ENCODE data around the gene HPS3.

Gene HPS3

DNA sequence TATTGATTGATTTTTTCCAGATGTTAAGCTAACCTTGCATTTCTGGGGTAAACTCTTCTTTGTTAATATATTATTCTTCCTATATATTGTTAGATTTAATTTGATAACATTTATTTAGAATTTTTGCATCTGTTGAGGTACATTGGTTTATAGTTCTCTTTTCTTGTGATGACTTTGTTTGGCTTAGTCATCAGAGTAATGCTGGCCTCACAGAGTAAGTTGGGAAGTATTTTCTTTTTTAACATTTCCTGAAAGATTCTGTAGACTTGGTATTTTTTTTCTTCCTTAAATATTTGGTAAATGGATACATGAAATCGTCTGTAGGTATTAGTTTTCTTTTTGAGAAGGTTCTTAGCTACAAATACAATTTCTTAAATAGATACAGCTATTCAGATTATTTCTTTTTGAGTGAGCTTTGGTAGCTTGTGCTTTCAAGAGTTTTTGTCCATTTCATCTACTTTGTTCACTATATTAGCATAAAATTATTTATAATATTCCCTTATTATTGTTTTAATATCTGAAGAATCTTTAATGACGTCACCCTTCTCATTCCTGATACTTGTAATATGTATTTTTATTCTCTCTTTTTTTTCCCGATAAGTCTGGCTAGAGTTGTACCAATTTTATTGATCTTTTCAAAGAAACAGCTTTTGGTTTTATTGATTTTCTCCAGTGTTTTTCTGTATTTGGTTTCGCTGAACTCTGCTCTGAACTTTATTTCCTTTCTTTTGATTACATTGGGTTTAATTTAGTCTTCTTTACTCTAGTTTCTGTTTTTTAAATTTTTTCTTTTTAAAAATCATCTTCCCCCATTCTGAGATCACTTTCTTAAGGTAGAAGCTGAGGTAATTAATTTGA is 6.5 kb upstream of the HPS3 start:
- DNase-seq (ENCODE audit: low read depth), result no peak

DNA sequence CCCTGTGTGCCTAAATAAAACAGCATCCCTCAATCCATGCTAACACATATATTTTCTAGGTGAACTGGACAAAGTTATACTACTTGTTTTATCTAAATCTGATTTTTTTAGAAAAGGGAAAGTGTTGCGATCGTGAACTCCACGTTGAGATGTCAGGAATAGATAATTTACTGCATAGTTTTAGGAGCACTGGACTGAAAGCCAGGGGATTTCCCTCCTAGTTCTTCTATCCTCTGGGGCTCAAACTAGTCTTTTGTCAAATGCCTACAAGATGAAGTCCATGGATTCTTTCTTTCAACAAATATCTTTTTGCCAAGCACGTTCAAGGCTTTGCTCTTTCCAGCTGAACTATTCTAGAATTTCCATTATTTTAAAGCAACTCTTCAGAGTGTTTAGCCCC is 617 bp upstream of the HPS3 start:
- no peak for DNase-seq (ENCODE audit: low read depth)

DNA sequence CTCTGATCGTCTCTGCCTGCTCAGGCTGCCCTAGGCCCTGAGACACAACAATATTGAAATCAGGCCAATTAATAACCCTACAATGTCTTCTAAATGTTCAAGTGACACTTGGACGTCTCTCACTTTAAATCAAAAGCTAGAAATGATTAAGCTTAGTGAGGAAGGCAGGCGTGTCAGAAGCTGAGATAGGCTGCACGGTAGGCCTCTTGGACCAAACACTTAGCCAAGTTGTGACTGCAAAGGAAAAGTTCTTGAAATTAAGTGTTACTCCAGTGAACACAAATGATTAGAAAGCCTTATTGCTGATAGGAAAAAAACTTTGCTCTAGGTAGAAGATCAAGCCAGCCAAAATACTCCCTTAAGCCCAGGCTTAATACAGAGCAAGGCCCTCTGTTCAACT is 2.2 kb downstream of the HPS3 start:
- DNase-seq (ENCODE audit: low read depth), result no peak

DNA sequence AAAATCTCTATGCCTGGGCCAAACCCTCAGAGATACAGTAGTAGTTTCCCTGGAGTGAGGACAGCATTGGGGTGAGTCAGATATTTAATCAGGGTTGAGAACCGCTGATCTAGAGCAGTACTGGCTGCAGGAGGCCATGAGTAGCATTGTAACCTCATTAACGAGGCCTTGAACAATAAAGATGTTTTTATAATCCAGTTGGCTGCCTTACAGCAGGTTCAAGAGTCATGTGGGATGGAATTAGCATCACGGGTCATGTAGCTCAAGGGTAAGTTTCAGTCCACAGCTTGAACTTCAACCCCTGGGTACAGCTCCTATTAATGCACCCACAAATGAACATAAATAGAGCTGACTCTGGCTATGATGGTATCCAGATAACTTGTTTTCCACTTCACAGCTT is 5.1 kb downstream of the HPS3 start:
- no peak for DNase-seq (ENCODE audit: low read depth)

DNA sequence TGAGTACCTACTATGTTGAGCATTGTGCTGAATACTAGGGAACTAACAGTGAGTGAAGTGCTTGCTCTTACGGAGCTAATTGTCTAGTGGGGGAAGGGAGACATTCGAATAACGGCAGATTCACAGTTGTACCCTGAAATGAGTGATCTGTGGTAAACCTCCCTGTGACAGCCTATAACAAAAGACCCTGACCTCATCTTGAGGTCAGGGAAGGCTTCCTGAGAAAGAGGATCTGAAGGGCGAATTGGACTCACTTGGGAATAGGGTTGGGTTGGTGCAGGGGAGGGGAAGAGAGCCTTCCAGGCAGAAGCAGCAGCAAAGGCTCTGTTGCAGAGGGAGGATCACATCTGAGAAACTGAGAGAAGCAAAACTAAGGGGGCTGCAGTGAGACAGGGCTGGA is 13.2 kb downstream of the HPS3 start:
- no peak for DNase-seq (ENCODE audit: low read depth)

DNA sequence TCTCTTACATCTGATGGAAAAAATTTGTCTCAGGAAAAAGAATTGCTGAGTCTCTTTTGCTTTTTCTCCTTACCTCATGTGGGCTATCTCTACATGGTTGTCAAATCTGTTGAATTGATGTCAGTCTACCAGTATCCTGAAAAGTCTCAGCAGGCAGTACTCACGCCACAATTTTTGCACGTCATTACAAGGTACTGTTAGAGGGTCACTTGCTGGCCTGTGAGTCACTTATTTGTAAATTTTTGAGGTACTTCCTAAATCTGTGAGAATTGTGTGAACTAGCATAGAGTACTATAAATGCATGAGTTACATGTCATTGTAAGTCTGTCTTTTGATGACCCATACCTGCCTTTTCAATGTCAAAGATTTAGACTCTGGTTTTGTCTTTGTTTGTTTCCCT is 15.9 kb downstream of the HPS3 start:
- DNase-seq (ENCODE audit: low read depth), result no peak

DNA sequence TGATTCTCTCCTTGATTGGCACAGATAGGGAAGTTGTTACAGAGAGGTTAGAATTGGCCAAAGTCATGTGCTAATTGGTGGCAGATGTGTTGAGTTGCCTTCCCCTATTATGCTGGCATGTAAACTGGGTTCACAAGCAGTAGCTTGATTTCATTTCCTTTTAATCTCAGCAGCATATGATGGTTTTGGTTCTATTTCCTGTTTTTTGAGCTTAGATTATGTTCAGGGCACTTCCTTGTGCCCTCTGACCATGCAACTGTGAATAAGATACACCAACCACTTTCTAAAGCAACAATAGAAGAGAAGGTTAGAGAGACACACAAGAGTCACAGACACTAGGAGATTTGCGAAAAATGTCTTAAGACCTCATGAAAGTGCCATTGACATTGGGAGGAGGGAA is 16.5 kb downstream of the HPS3 start:
- no peak for DNase-seq (ENCODE audit: low read depth)

DNA sequence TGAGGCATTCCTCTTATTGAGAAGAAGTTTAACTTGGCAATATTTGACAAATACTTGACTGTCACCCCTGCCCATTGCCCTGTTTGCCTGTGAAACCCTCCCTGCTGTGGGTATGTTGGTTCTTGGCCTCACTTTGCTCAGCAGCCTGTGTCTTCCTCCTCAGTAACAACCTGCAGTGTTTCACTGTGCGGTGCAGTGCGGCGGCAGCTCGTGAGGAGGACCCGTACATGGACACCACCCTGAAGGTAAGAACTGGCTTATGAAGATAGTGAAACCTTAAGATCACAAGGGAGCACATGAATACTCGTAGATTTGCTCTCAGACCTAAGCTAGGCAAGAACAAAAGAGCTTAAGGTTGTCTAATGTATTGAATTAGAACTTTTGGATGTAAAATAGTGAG is 21.0 kb downstream of the HPS3 start:
- no peak for DNase-seq (ENCODE audit: low read depth)

DNA sequence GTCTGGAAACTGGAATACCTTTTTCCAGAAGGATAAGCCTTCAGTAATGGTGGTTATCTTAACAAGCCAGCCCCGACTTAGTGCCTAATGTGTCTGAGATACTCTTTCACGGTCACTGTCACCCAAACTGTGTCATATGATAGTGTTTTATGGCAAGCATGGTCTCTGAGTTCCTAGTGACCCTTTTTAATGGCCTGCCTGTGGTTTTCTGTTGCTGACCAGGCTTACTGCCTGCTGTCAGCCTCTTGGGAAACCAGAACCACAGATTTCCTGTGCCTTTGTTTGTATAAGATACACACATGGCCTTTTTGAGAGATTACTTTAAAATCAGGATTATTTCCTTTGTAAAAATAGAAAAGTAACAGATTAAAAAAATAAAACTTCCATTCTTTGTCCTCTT is 22.4 kb downstream of the HPS3 start:
- no peak for DNase-seq (ENCODE audit: low read depth)

DNA sequence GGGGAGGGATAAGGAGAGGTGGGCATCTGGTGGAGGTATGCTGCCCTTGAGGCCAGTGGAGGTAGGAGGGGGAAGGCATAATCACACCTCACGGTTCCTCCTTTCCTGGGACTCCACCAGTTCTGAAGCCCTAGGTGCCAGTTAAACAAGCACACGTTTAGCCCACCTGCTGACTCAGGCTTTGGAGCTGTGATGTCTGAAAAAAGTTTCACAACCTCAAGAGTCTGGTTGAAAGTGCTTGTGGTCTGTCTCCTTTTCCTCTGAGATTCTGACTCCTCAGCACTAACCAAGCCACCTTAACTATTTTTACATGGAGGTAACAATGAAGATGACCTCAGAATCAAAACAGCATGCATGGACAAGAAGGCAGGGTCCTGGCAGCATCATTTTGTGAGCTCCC is 23.0 kb downstream of the HPS3 start:
- no peak for DNase-seq (ENCODE audit: low read depth)

DNA sequence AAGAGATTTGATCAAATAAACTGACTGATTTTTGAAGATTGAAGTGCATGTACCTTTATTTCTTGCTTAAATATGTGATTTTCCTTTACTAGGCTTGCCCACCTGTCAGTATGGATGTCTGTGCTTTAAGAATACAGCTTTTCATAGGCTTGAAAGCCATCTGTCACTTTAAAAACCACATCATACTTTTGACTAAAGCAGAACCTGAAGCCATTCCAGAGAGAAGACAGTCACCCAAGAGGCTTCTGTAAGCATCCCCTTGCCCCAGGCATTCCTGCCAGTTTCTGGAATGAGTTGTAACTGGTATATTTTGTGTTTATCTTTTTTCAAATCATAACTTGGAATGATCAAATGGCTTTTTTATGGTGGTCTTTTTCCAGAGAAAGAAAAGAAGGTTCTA is 24.0 kb downstream of the HPS3 start:
- no peak for DNase-seq (ENCODE audit: low read depth)

DNA sequence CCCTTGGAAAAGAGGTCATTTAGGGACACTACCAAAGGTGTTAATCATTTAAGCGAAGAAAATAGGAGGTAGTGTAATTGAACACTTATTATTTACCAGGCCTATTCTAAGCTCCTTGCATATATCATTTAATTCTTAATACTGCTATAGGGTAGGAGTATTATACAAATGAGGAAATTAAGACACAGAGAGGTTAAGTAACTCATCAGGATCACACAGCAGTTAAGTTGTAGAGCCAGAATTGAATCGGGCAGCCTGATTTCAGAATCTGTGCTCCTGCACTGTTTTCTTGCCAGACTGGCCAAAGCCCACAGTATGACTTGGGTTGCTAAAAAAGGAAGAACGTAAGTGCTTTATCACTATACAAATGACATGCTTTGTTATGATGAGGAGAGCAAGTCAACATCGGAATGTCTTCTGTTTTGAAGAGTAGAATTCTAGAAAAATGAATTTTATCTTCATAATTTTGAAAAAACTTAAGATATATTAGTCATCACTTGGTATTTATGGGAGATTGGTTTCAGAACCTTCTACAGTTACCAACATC is 31.4 kb downstream of the HPS3 start:
- DNase-seq (ENCODE audit: low read depth), result no peak

DNA sequence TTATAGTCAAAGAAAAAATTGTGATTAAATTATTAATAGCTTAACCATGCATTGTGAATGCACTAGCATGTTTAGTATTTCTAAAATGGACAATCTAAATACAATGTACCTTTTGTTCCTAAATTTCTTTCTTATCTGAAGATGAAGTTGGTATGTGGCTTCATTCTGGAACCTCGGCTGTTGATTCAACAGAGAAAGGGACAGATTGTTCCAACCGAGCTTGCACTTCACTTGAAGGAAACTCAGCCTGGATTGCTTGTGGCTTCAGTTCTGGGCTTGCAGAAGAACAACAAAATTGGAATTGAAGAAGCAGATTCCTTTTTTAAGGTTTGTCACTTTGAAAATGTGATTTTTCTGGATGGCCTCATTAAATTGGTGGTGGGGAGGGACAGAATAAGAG is 32.6 kb downstream of the HPS3 start:
- no peak for DNase-seq (ENCODE audit: low read depth)

DNA sequence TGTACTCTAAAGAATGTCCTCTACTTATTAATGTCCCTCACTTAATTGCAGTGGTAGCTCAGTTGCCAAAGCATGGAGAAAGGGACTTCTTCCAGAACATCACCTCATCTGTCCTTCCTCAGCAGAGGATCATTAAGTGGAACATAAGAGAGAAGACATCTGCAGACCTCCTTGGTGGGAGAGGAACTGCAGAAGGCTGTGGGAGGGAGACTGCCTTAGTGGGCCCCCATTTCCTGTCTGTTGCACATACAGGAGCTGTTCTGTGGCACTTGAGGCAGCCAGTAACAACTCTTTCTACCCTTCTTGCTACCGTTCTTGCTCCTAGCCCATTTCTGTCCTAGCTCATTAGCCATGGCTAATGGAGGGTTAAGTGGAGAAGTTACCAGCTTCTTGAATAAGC is 33.6 kb downstream of the HPS3 start:
- no peak for DNase-seq (ENCODE audit: low read depth)

DNA sequence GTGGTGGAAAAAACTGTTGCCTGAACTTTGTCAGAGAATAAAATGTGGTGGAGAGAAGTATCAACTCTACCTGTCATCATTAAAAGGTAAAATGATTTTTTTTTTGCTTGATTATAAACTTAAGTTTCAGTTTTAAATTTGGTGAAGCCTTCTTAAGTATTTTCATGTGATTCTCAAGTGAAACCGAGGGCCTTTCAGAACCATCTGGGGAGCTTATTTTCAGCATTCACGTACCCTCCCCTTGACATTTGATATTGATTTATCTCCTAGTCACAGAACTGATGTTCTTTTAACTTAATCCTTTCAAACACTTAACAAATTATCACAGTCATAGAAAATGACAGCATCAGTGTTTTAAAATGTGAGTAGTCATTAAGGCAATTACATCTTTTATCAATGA is 38.5 kb downstream of the HPS3 start:
- DNase-seq (ENCODE audit: low read depth), result no peak

DNA sequence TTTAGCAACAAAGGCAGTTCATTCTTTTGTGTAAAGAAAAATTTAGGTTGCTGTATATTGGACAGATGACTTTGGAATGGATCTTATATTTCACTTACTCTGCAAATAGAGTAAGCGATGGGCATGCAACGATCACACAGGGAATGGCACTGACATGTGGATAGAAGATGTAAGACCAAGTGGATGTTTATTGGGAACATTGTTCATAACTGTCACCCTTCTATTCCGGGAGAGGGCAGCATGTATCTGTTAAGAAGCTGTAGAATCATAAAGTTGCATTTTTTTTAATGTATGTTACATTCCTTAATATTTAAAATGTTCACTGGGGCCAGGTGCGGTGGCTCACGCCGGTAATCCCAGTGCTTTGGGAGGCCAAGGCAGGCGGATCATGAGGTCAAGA is 41.2 kb downstream of the HPS3 start:
- DNase-seq (ENCODE audit: low read depth), result no peak

DNA sequence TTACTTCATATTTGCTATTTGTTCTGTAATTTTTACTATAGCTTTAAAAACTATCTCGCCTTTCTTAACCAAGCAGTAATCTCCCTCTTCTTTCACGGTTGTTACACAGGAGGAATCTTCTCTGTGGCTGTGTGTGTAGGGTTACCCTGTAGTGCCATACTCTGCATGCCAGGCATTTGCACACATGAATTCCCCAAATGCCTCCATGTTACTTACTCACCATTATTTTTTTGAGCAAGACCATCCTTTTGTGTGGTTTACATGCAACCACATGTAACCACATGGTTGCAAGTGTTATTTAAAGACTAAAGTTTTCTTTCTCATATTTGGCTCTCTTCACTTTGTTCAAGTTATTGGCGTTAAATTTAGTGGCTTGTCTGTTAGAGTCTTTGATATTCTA is 45.5 kb downstream of the HPS3 start:
- no peak for DNase-seq (ENCODE audit: low read depth)

DNA sequence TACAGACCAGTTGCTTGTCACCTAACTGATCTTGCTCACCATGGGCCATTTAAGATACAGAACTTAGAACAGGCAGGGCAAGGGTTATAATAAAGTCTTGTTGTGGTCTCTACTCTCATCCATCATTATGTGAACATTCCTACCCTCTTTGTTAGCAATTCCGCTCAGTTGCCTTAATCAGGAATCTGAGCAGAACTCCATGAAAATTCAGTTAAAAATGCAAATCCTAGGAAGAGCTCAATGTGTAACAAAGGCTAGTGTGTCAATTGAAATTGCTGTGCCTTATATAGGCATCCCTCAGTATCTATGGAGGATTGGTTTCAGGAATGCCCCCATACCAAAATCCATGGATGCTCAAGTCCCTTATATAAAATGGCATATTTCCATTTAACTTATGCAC is 47.7 kb downstream of the HPS3 start:
- DNase-seq (ENCODE audit: low read depth), result no peak

DNA sequence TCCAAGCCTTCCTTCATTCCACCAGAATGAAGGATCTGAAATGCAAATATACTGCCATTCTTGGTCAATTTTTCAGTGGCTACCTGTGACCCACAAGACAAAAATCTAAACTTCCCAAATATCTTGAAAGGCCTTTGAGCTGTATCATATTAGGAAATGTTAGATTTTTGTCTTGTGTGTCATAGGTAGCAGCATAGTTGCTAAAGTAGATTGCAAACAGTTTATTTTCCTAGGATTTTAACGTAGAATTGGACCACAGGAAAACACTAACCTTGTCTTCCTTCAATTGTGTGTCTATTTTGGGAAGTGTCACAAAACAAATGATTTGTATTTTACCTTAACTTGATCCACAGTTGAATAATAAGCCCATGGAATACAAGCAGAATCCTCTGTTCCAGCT is 49.8 kb downstream of the HPS3 start:
- no peak for DNase-seq (ENCODE audit: low read depth)

DNA sequence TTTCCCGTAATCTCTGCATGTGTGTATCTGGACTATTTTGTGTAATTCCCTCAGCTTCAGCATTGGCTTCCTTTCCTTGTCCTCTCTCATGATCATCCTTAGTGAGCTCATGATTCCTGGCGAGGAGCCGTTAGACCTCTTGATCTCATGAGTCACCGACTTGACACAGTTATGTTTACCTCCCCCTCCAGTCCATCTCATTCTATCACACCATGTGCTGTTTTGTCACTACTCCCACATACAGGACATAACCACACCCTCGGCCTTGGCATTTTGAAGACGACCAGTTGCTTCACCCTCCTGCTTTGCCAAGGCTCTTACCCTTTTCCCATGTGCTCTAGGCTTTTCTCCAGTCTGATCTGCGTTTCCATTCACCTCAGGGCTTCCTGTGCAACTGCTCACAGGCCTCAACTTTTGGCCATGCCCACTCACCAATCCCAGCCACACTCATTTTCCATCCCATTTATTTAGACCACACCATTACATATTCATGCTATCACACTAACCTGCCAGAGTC is 50.7 kb downstream of the HPS3 start:
- no peak for DNase-seq (ENCODE audit: low read depth)

DNA sequence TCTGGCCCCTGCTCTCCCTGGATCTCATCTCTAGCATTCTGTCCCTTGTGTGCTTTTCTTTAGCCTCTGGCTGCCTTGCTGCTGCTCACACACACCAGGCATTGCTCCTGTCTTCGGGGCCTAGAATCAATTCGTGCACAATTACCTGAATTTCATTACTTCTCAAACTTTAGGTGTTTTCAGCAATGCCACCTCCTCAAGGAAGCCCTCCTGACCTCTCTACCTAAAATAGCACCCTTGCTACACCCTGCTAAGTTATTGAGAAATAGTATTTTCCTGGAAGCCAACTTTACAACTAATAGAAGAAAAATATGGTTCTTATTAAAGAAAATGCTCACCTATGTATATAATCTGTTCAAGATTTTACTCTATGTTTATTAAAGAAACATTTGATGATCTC is 51.7 kb downstream of the HPS3 start:
- no peak for DNase-seq (ENCODE audit: low read depth)

DNA sequence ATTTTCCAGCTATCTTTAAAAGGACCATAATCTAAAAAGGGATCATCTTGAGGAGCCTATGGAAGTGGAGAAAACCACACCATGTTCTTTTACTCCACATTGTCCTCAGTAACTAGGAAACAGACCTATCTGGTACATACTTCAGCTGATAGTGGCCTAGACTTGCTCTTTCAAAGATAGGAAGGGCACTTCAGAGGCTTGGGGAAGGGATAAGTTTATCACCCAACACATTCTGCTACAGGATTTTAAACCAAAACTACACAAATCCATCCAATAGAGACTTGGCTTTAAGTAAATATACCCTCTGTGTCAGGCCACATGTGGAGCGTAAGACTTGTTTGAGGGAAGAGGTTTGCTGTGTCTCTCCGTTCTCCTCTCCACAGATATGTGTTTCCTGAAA is 56.8 kb downstream of the HPS3 start:
- DNase-seq (ENCODE audit: low read depth), result no peak

DNA sequence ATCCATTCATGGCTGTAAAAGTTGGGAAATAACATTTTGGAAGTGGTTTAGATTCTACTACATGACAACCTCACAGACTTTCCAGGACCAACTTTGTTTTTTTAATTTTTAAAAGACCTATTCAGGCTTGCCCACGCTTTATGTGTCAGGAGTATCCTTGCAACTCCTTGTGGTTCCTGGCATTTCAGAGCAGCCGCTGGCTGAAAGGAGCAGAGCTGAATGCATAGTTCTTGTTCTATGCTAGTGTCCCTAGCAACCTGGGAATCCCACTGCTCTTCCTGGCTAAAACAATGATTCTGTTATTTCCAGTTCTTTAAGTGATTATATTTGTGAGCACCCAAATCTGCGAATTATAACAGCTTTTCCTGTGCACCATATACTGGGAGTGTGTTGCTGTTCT is 57.3 kb downstream of the HPS3 start:
- DNase-seq (ENCODE audit: low read depth), result no peak

DNA sequence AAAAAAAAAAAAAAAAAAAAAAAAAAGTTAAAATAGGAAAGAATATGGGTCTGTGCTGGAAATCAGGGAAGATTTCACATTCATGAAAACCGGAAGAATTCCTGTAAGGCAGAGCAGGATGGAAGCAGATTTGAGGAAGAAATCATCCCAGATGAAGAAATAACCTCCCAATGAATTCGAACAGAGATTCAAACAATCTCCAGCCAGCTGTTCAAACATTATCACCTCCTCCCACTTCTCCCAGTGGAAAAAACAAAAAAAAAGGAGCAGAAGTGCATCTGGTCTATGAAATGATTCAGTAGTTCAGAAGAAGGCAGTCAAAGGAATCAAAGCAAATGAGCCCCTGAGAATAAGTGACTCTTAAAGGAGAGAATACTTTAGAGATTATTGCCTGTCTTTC is 59.1 kb downstream of the HPS3 start:
- DNase-seq (ENCODE audit: low read depth), result no peak

Measured in T follicular helper cell (primary cell).